Transverse colon (tissue), 4 donors: ENCODE measurements around the gene SMAD7.

ENCODE experiments used
- CTCF ChIP-seq, 5 experiments: fragments of 200-600 bp in 3 of 5; fragments of 450-650 bp in 2 of 5; sonication (generic) in 3 of 5; IDR thresholded peaks; 1 replicate in 2 of 5; 2 replicates in 3 of 5; pipeline ENCODE4 v1.5.1; 2016 to 2017; ENCODE audit warnings: antibody characterized with exemption in 5 of 5, inconsistent platforms in 3 of 5, mild to moderate bottlenecking in 2 of 5, moderate library complexity in 1 of 5
- POLR2AphosphoS5 ChIP-seq, 3 donors: sonication (generic); formaldehyde crosslinking; IDR thresholded peaks; one replicate each; pipeline ENCODE4 v1.6.1; 2016; ENCODE audit warnings: antibody characterized with exemption in 3 of 3

GRCh38 chr18:48991676-48992075 is 40.9 kb upstream of the SMAD7 start:
- TF ChIP-seq CTCF (IDR thresholded peaks at IDR 0.05): no peak
- no peak for TF ChIP-seq POLR2AphosphoS5 (IDR thresholded peaks at IDR 0.05)
